22Rv1 (cell line): ENCODE data around the gene ALG6.
"Not testable (repeated sequence)": the region's sequence is repeated elsewhere in the genome, so short reads cannot be mapped to it uniquely, and the experiment has no call there.

Experiments
- H3K27ac ChIP-seq: fragments of 450-650 bp; 2 replicates; pipeline ENCODE4 v1.5.1; 2017
- CTCF ChIP-seq: fragments of 450-650 bp; IDR thresholded peaks from 2 replicates; pipeline ENCODE4 v1.5.1; 2017; ENCODE audit warnings: mild to moderate bottlenecking
- ZFX ChIP-seq: fragments of 450-650 bp; IDR thresholded peaks from 2 replicates; pipeline ENCODE4 v1.6.1; 2017; ENCODE audit warnings: antibody characterized with exemption, borderline replicate concordance

ALG6 gene

GRCh38 chr1:63330331-63330916 is 37.0 kb upstream of the ALG6 start:
- TF ChIP-seq ZFX = no peak
- no peak for TF ChIP-seq CTCF
- H3K27ac ChIP-seq = no peak overlapping the region

DNA sequence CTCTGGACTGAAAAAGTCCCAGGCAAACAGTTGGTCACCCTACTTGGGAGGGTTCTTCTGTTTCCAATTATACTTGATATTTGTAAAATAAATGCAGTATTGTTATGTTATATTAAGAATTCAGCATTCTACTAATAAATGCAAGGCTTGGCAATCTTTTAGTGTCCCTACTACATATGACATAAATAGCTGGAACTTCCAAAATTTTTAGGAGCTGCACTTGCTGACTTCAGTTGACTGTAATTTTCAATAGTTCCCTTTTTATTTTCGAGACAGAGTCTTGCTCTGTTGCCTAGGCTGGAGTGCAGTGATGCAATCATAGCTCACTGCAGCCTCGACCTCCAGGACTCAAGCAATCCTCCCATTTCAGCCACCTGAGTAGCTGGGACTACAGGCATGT is 25.0 kb upstream of the ALG6 start:
- TF ChIP-seq CTCF (no peak), ZFX (no peak)
- no peak overlapping the region for H3K27ac ChIP-seq

- H3K27ac ChIP-seq = no peak overlapping the region
- no peak for TF ChIP-seq ZFX
- TF ChIP-seq CTCF = no peak
These were observed 23.5 kb upstream of the ALG6 start for GRCh38 chr1:63343922-63344321.

DNA sequence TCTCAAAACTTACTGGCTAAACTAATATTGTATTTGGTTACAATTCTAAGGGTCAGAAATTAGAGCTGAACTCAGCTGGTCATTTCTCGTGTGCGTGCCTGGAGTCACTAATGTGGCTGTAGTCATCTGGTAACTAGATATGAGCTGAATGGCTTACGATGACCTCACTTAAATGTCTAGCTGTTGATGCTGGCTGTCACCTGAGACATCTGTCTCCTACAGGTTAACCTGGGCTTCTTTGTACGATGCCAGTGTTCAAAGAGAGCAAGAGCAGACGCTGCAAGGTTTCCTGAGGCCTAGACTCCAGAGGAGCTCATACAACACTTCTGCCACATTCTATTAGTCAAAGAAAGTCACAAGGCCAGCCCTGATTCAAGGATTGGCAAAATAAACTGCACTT is 17.1 kb upstream of the ALG6 start:
- TF ChIP-seq CTCF = no peak
- TF ChIP-seq ZFX = no peak
- H3K27ac ChIP-seq = no peak overlapping the region

DNA sequence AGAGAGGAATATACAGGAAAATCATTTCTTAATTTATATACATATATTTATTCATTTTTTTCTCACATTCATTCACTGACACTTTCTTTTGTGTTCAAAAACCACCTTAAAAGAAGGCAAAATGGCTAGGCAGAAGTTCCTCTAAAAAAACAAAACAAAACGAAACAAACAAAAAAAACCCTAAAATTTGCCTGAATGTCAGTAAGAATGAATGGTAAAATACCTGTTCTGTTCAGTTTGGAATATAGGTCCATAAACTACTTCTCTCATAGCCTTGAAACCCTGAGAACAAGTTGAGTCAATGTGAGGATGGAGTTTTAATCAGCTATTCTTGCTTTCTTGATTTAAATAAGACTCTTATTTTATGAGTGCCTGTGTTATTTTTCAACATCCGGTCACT is 14.7 kb upstream of the ALG6 start:
- TF ChIP-seq CTCF (no peak), ZFX (no peak)
- H3K27ac ChIP-seq = no peak overlapping the region

DNA sequence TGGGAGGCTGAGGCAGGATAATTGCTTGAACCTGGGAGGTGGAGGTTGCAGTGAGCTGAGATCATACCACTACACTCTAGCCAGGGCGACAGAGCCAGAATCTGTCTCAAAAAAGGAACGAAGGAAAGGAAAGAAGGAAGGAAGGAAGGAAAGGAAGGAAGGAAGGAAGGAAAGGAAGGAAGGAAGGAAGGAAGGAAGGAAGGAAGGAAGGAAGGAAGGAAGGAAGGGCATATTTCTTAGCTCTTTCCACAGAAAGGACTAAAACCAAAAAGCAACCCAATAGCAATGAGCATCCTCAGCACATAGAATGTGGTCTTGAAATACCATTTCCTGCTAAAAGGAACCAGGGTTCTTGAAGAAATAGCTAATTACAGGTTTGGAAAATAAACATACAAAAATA is 11.2 kb upstream of the ALG6 start:
- not testable (repeated sequence) for H3K27ac ChIP-seq

GRCh38 chr1:63359561-63359960 is 7.9 kb upstream of the ALG6 start:
- TF ChIP-seq CTCF = no peak
- TF ChIP-seq ZFX = no peak
- H3K27ac ChIP-seq = no peak overlapping the region

DNA sequence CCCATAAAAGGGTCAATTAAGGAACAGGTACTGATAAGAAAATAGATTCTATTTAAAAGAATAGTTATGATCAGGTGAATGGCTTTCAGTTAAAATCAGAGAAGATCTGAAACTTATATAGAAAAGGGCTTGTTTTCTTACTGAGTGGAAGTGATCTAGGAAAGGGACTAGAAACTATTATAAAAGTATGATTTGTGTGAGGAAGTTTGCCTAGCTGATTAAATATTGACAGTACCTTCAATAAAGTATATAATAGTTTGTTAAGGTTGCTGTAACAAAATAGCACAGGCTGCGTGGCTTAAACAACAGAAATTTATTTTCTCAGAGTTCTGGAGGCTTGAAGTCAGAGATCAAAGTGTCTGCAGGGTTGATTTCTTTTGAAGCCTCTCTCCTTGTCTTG is 5.4 kb upstream of the ALG6 start:
- H3K27ac ChIP-seq = no peak overlapping the region

More for the DNA sequence above, 5.4 kb upstream of the ALG6 start:
- no peak for TF ChIP-seq CTCF
- no peak for TF ChIP-seq ZFX
